GM18861 (cell line): ENCODE measurements around the gene GPHN.

Experiments used
- ATAC-seq: cut with Tn5 transposase; IDR thresholded peaks from one replicate; pipeline ENCODE4 v1.9.1; 2021; ENCODE audit not compliant: unreplicated experiment

Gene GPHN

GRCh38 chr14:67195279-67195678 lies 687.3 kb downstream of the GPHN start:
- no peak for ATAC-seq

GRCh38 chr14:67199016-67199415 lies 691.1 kb downstream of the GPHN start:
- no peak for ATAC-seq

- no peak for ATAC-seq
Measured at GRCh38 chr14:67207810-67208209, 699.9 kb downstream of the GPHN start.

- ATAC-seq: no peak
Measured at GRCh38 chr14:67218126-67218525, 710.2 kb downstream of the GPHN start.

- no peak for ATAC-seq
Measured at GRCh38 chr14:67221248-67221981, 713.5 kb downstream of the GPHN start.

GRCh38 chr14:67221982-67222328 lies 714.0 kb downstream of the GPHN start:
- ATAC-seq: no peak

- ATAC-seq: no peak
Measured at GRCh38 chr14:67225523-67225922, 717.6 kb downstream of the GPHN start.

GRCh38 chr14:67228325-67228984 lies 720.5 kb downstream of the GPHN start:
- ATAC-seq: no peak
